ENCODE measurements around the gene GTPBP4. TPM values are rescaled to one million over a fixed set of nuclear protein-coding genes. Genes with fewer than 3 reads are reported as not detected.
"Not testable (repeated sequence)": the region's sequence is repeated elsewhere in the genome, so short reads cannot be mapped to it uniquely, and the experiment has no call there.

The GTPBP4 gene
- total and polyA plus RNA-seq, 10 donors, result 16.6 to 48.6 (median 31.2) TPM

DNA sequence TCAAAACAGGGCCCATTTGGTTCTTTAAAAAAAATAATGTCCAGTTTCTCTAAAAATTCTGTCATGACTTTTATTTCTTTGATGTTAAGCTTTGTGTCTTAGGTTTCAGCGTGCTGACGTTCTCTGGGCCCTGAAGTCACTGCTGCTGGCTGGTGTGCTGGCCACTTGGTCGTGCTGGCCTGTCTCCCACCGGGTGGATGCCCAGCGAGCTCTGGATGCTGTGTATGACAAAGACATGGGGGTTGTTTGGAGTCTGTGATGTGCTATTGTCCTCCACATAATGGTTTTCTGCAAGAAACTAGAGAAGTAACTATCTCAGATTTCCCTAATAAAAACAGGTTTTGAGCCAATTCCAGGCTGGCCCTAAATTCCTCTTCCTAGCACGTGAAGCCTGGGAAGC, 47.0 kb downstream of the GTPBP4 start:
- DNase-seq, result no peak
- peaks cover 0 to 39% (median 7%) of the 10 kb centered on the region in 6 donors for H3K36me3 ChIP-seq
- intact Hi-C loops (cut with DNase I; ENCODE audit: low total_unique reads), result no loop called here
- H3K9me3 ChIP-seq, result no peaks in the 10 kb centered on the region
- H3K4me3 ChIP-seq, result no peak overlapping the region
- TF ChIP-seq POLR2A (IDR thresholded peaks at IDR 0.05) (no peak), CTCF (IDR thresholded peaks at IDR 0.05 in 8 of 11, conservative IDR thresholded peaks at IDR 0.05 in 3 of 11) (no peak), POLR2AphosphoS5 (IDR thresholded peaks at IDR 0.05) (no peak)
- 92 to 94% (median 94%) methylated on average over 6 of the region's 6 CpGs for WGBS, 5 donors
- H3K27ac ChIP-seq, result no peak overlapping the region
- H3K27me3 ChIP-seq (replicated peaks in 1 of 7), result no peaks in the 10 kb centered on the region
- peaks cover 0 to 5% (median 0%) of the 10 kb centered on the region in 6 donors for H3K4me1 ChIP-seq

DNA sequence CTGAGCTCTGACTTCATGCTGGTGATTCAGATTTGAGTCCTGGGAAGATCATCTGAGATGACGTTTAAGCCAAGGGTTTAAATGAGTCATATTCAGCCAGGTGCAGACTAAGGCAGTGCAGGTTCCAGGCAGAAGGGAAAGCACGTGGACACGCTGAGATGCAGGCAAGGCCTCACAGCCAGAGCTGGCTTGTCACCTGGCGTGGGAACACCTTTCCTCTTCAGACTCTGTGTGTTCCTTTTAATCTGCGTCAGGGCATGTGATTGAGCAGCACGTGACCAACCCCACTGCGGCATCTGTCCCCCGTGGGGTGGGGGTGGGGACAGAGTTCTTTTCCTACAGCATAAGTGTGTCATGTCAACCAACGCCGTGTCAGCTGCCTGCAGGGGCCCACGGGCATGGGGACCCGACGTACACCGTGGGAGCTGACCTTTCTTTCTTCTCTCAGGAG, 48.1 kb downstream of the GTPBP4 start:
- DNase-seq, result no peak
- intact Hi-C loops (cut with DNase I; ENCODE audit: low total_unique reads), result no loop called here
- WGBS, 5 donors, result 70 to 87% (median 75%) methylated on average over 12 to 14 of the region's 14 CpGs

DNA sequence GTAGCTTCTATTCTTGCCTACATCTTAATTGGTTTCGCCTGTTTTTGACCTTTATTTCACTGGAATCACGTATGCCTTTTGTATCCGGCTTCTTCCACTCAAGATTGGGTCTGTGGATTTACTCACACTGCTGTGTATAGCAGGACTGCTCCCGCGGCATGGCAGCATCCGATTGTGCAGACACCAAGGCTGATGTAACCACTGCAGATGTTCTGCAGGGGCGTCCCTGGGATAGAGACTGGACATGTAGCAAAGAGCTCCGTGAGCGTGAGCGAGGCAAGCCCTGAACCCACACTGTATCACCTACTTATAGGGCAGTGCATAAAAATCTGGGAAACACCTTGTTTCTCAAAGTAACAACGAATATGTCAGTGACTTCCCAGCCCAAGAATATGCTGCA, 48.9 kb downstream of the GTPBP4 start:
- H3K27ac ChIP-seq, result no peak overlapping the region
- peaks cover under 1 to 23% (median 4%) of the 10 kb centered on the region in 6 donors for H3K4me1 ChIP-seq
- H3K27me3 ChIP-seq (replicated peaks in 1 of 7), result no peaks in the 10 kb centered on the region
- DNase-seq, result no peak
- WGBS, 5 donors, result 91 to 94% (median 92%) methylated on average over 11 of the region's 11 CpGs
- intact Hi-C loops (cut with DNase I; ENCODE audit: low total_unique reads), result no loop called here
- H3K4me3 ChIP-seq, result no peak overlapping the region
- no peak for TF ChIP-seq POLR2AphosphoS5 (IDR thresholded peaks at IDR 0.05)
- TF ChIP-seq CTCF (IDR thresholded peaks at IDR 0.05 in 8 of 11, conservative IDR thresholded peaks at IDR 0.05 in 3 of 11), result no peak
- no peak for TF ChIP-seq POLR2A (IDR thresholded peaks at IDR 0.05)
- peaks cover 0 to 58% (median 25%) of the 10 kb centered on the region in 6 donors for H3K36me3 ChIP-seq
- no peaks in the 10 kb centered on the region for H3K9me3 ChIP-seq

More for the DNA sequence above, 48.1 kb downstream of the GTPBP4 start:
- H3K27ac ChIP-seq, result peak overlapping the region in 1 of 8 donors; percentile 3
- H3K27me3 ChIP-seq (replicated peaks in 1 of 7), result no peaks in the 10 kb centered on the region
- H3K4me3 ChIP-seq, result no peak overlapping the region
- peaks cover 0 to 17% (median 0%) of the 10 kb centered on the region in 6 donors for H3K4me1 ChIP-seq
- peaks cover 0 to 51% (median 18%) of the 10 kb centered on the region in 6 donors for H3K36me3 ChIP-seq
- TF ChIP-seq POLR2AphosphoS5 (IDR thresholded peaks at IDR 0.05), result peak; percentile 12 to 57 (median 38)
- TF ChIP-seq CTCF (IDR thresholded peaks at IDR 0.05 in 8 of 11, conservative IDR thresholded peaks at IDR 0.05 in 3 of 11), result no peak
- H3K9me3 ChIP-seq, result no peaks in the 10 kb centered on the region

DNA sequence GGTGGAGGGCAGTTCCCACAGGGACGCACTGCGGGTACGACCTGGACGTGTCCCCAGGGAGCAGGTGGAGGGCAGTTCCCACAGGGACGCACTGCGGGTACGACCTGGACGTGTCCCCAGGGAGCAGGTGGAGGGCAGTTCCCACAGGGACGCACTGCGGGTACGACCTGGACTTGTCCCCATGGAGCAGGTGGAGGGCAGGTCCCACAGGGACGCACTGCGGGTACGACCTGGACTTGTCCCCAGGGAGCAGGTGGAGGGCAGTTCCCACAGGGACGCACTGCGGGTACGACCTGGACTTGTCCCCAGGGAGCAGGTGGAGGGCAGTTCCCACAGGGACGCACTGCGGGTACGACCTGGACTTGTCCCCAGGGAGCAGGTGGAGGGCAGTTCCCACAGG, 50.5 kb downstream of the GTPBP4 start:
- WGBS, 5 donors, result 91 to 94% (median 93%) methylated on average over 3 to 15 of the region's 20 CpGs
- intact Hi-C loops (cut with DNase I; ENCODE audit: low total_unique reads), result not testable (repeated sequence)
- peaks cover 0 to 71% (median 32%) of the 10 kb centered on the region in 6 donors for H3K36me3 ChIP-seq

More for the DNA sequence above, 50.5 kb downstream of the GTPBP4 start:
- not testable (repeated sequence) for DNase-seq; H3K9me3 ChIP-seq; H3K4me3 ChIP-seq; H3K27me3 ChIP-seq (replicated peaks in 1 of 7); H3K27ac ChIP-seq
- peaks cover 13 to 40% (median 19%) of the 10 kb centered on the region in 6 donors for H3K4me1 ChIP-seq

Measured in spleen (tissue), 11 donors.